Measurements from ENCODE around the gene HCFC2. TPM values are rescaled to one million over a fixed set of nuclear protein-coding genes. Genes with fewer than 3 reads are reported as not detected.
A peak's percentile ranks its signal among the peaks of the same experiment; 100 is the strongest.

The HCFC2 gene
- total RNA-seq, 1 donor from 2014 or later = 18.5 TPM

DNA sequence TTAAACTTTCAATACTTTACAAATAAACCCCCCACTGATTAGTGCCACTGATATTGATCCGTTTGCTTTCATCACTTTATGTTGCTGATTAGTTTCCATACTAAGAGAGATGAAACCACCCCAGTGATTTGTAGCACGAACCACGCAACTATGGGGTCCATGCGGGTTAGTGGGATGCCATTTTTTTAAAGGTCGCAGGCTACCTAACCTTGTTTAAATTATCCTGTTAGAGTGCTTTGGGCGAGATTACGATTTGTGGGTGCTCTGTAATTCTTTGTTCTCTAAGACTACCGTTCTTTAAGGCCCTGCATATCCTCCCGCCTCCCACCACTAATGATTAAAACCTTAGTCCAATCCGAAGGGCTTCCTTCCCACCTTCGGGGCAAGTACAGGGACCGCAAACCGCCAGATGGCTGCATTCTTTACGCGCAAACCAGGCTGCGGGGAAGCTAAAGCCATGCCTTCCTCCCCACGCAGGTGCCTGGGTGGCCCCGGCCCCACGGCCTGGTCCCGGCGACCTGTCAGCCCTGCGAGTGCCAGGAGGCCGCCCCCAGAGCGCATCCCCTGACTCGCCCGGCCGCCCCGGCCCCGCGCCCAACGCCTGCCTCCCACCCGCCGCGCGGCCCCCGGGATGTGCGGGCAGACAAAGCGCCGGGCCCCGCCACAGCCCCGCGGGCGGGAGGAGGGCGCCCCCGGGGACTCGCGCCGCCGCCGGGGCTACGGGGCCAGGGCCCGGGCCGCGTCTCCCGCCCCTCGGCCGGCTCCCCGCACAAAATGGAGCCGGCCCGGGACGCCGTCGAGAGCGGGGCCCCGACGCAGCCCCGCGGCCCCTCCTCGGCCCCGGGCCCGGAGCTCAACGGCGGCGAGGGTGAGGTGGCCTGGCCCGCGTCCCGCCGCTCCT, 72.9 kb downstream of the HCFC2 start:
- intact Hi-C loops (cut with DNase I) = no loop called here
- H3K4me3 ChIP-seq = peak overlapping the region; percentile 85
- H3K4me1 ChIP-seq = peaks cover 52% of the 10 kb centered on the region
- ATAC-seq (peak in 1 of 2 donors; percentile 20), DNase-seq (peak; percentile 56)
- no peaks in the 10 kb centered on the region for H3K27me3 ChIP-seq (ENCODE audit: low read depth)
- H3K36me3 ChIP-seq = peaks cover 21% of the 10 kb centered on the region
- TF ChIP-seq, protein P1, sequence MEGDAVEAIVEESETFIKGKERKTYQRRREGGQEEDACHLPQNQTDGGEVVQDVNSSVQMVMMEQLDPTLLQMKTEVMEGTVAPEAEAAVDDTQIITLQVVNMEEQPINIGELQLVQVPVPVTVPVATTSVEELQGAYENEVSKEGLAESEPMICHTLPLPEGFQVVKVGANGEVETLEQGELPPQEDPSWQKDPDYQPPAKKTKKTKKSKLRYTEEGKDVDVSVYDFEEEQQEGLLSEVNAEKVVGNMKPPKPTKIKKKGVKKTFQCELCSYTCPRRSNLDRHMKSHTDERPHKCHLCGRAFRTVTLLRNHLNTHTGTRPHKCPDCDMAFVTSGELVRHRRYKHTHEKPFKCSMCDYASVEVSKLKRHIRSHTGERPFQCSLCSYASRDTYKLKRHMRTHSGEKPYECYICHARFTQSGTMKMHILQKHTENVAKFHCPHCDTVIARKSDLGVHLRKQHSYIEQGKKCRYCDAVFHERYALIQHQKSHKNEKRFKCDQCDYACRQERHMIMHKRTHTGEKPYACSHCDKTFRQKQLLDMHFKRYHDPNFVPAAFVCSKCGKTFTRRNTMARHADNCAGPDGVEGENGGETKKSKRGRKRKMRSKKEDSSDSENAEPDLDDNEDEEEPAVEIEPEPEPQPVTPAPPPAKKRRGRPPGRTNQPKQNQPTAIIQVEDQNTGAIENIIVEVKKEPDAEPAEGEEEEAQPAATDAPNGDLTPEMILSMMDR (IDR thresholded peaks at IDR 0.05) = no peak
- H3K9me3 ChIP-seq = no peaks in the 10 kb centered on the region
- peak overlapping the region; percentile 91 for H3K27ac ChIP-seq

DNA sequence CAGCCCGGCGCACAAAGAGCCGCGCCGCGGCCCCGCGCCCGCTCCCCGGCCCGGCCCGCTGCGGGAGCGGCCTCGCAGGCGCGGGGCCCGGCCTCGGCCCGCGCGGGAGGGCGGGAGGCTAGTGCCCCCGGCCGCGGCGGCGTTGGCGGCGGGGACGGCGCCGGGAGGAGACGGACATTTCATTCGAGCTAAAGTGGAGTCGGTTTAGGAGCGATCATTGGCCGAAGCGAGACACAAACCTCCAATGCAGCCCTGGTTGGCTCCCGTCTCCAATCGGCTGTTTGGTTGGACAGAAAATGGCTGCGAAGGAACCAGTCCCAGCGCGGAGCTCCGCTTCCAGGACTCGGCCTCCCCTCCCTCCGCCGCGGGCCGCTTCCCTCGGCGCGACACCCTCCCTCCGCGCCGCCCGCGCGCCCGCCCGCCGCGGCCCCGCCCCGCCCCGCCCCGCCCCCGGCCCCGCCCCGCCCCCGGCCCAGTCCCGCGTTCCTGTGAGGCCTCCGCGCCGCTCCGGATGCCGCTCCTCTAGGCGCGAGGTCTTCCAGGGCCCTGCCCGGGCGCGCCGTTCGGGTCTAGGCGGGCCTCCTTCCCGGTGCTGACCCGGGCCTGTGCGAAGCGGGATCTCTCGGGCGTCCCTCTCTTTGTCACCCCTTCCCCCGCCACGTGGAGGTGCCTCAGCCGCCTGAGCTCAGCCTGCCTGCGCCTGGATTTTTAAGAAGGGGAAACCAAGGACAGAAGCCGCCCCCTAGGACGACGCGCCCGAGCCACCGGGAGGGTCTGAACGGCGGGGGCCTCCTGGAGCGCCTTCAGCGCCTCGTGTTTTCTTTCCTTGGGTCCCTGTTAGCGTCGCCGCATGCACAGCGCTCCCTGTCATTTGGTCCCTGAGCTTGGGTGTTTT, 73.8 kb downstream of the HCFC2 start, which contains the start of gene NFYB:
NFYB (minus strand) TSS at position 309 of the 895 bp plus-strand sequence. CDS start 2,757 bp downstream, outside the sequence.
- peaks cover 12% of the 10 kb centered on the region for H3K36me3 ChIP-seq
- H3K4me1 ChIP-seq = peaks cover 43% of the 10 kb centered on the region
- H3K27me3 ChIP-seq (ENCODE audit: low read depth) = no peaks in the 10 kb centered on the region
- TF ChIP-seq, protein P1 (IDR thresholded peaks at IDR 0.05) = no peak
- DNase-seq (peak; percentile 96), ATAC-seq (peak; percentile 96 to 99)
- intact Hi-C loops (cut with DNase I) = no loop called here
- peak within 1 kb of the TSS; percentile 91 for H3K27ac ChIP-seq
- H3K9me3 ChIP-seq = no peaks in the 10 kb centered on the region
- H3K4me3 ChIP-seq = peak within 1 kb of the TSS; percentile 85

DNA sequence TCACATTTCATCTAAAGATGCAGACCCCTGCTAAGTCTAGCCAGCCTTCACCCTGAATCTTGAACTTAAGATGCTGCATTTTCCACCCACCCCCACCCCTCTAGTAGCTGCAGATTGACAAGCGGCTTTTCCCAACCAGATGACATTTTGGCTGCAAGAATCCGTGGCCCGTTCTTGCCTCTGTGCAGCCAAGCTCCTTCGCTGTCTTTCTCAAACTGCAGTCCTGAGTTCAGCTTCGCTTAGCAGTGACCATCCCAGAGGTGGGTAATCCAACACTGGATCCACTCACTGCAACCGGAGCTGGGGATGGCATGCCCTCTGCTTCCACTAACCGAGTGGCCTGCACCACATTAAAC, 74.4 kb downstream of the HCFC2 start:
- Histone ChIP-seq H3K27ac (peak overlapping the region; percentile 80), H3K4me3 (peak overlapping the region; percentile 55), H3K4me1 (peaks cover 38% of the 10 kb centered on the region), H3K36me3 (peaks cover 6% of the 10 kb centered on the region), H3K9me3 (no peaks in the 10 kb centered on the region), H3K27me3 (ENCODE audit: low read depth) (no peaks in the 10 kb centered on the region)
- ATAC-seq (no peak), DNase-seq (no peak)
- TF ChIP-seq, protein P1 (IDR thresholded peaks at IDR 0.05) = no peak
- intact Hi-C loops (cut with DNase I) = no loop called here

DNA sequence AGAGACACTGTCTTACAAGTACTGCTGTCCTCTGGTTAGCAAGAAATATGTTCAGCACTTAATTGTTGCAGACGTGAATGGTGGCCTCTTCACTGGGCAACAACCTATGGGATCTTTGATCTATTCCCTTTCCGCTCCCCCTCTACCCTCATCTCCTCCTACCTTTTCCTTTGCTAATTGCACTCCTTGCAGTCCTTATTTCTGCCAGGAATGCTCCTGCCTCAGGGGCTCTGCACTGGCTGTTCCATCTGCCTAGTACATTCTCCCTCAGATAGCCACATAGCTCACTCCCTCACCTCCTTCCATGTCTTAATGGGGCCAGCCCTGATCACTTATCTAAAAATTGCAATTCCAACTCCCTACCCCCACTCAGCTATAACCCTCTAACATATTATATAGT, 78.2 kb downstream of the HCFC2 start:
- Histone ChIP-seq H3K36me3 (no peaks in the 10 kb centered on the region), H3K27me3 (ENCODE audit: low read depth) (no peaks in the 10 kb centered on the region), H3K9me3 (no peaks in the 10 kb centered on the region), H3K27ac (no peak overlapping the region), H3K4me1 (peaks cover 9% of the 10 kb centered on the region), H3K4me3 (no peak overlapping the region)
- intact Hi-C loops (cut with DNase I) = no loop called here
- no peak for DNase-seq
- no peak for ATAC-seq
- TF ChIP-seq, protein P1 (IDR thresholded peaks at IDR 0.05) = no peak

DNA sequence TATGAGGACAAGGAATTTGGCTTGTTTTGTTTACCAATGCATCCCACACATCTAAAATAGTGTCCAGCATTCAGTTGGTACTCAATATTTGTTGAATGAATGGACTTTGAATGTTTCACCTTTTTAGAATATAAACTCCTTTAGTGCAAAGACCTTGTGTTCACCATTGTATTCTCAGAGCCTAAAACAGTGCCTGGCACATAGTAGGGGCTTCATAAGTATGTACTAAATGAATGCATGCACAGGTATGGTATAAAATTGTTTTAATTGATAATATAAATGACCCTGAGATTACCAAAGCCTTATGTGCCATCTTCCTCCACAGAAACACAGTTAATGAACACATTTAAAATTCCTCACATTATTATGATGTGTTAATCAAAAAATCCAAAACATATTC, 78.7 kb downstream of the HCFC2 start:
- Histone ChIP-seq H3K36me3 (no peaks in the 10 kb centered on the region), H3K4me1 (peaks cover 9% of the 10 kb centered on the region), H3K9me3 (no peaks in the 10 kb centered on the region), H3K27ac (no peak overlapping the region), H3K27me3 (ENCODE audit: low read depth) (no peaks in the 10 kb centered on the region), H3K4me3 (no peak overlapping the region)
- TF ChIP-seq, protein P1 (IDR thresholded peaks at IDR 0.05) = no peak
- DNase-seq = no peak
- intact Hi-C loops (cut with DNase I) = no loop called here
- no peak for ATAC-seq

Data from lower lobe of right lung (tissue), 2 donors.